CD4-positive, alpha-beta T cell treated with Interleukin-15 for 4 hours (primary cell): ENCODE measurements around the gene SAP30L.

Experiments used
- DNase-seq: peaks from one replicate; pipeline ENCODE4 v3.0.0-alpha.2; 2020; ENCODE audit warnings: low spot score

The SAP30L gene

GRCh38 chr5:154445422-154446194 lies at the start of gene SAP30L:
Gene SAP30L, plus strand, starts transcription at chr5:154445997. Its CDS starts 608 bp downstream, at chr5:154446605.
- DNase-seq: peak; percentile 96

DNA sequence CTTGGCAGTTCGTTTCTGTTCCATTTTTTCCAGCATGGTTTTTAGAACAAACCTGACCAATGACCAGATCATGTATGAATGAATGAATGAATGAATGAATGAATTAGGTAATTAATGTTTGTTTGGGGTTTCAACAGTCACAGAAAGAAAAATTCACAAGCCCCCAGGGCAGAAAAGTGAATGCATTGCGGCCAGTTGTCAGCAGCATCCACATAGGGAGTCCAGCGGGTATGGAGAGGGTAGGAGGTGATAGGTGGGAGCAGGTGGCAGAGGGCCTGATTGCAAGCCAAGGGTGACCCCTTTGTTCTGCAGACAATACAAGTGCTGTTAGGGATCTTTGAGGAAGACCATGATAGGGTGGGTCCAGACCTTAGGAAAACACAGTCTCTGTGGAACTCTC lies 49.7 kb upstream of the SAP30L start:
- DNase-seq: no peak

DNA sequence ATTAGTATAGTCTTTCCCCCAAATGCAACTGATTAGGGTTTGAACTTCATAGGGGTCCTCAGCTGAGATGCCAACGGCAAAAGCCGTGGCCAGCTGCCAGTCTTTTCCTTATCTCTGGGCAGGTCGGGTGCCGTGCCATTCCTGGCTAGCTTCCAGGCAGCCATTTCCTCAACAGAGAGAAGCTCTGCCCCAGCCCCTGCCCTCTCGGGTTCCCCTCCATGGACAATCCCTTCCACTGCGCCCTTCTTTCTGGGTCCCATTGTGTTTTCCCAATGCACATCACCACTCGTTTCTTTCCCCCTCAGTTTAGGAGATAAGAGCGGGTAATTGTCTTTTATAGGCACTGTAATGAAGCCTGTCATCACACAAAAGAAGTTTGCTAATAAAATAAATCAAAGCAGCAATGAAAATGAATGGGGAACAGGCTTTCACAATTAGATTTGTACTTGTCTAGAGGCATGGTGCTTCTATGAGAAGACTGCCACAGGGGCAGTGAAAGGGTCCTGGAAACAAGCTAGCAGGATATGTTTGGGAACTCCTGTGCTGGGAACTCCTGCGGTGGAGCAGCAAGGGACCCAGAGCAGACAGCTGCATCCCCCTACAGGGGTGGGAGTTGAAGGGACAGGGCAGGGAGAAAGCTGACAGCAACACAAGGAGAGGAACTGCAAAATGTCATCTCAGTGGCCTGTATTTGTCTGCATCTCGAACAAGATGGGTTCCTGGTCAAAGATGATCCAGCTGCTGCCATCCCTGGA lies 48.0 kb upstream of the SAP30L start:
- DNase-seq: no peak

DNA sequence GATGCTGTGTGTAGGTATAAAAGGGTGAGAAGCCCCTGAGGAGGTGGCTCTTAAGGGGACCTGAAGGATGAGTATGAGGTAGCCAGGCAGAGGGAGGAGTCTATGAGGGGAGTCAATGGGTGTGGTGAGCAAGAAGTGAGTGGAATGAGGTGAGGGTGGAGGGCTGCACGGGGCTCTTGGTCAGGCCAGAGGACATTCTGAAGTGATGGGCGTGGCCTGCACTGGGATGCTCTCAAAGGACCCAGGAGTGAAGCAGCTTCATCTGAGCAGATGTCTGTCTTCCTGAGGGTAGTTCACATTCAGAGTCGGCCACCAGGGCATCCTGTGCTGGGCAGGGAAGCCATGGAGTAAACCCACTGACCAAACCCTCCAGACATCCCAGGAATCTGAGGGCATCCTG lies 45.1 kb upstream of the SAP30L start:
- no peak for DNase-seq

- DNase-seq: no peak
Observed at GRCh38 chr5:154401355-154401754, 44.4 kb upstream of the SAP30L start.

DNA sequence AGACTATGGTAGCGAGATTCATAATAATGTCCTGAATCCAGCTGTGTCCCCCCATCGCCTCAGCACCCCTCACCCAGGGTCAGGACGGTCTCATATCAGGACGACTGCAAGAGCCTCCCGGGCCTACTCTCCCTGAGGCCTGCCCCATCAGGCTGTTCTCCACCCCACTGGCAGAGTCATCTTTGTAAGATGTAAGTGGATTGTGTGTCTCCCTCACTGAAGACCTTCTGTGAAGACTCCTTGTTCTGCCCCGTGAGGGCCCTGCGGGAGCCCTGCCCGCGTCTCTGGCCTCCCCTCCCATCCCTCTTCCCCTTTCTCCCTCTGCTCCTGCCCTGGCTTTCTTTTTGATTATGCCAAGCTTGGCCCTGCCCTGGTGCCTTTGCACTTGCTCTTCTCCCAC lies 43.9 kb upstream of the SAP30L start:
- DNase-seq: no peak

DNA sequence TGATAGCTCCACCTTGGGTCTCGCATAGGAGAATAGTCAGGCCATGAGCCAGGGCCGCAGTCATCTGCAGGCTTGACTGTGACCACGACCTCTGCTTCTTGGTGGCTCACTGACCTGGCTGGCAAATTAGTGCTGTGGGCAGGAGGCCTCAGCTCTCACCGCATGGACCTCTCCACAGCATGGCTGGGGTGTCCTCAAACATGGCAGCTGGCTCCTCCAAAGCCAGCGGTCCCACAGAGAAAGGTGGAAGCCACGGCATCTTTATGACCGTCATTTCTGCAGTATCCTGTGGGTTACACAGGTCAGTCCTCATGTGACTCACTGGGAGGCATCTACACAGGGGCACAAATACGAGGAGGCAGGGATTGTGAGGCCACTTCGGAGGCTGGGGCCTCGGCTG lies 43.2 kb upstream of the SAP30L start:
- DNase-seq: no peak

DNA sequence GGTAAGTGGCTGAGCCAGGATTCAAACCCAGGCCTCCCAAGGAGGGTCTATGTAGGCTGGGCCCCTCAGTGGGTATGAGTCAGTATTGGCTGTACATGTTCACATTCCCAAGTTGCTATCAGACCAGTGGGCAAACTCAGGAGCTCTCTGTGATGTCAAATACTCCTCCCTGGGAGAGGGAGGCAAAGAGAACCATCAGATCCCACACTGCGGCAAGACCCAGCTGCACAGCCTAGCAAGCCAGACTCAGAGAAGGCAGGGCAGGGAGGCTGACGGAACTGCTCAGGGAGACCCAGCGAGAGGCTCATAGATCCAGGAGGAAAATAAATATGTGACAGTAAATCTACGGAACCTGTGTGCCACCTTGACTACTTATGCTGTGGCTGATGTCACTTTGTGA lies 42.6 kb upstream of the SAP30L start:
- no peak for DNase-seq

- no peak for DNase-seq
Observed at GRCh38 chr5:154403776-154404387, 41.9 kb upstream of the SAP30L start.

- peak; percentile 53 for DNase-seq
Observed at GRCh38 chr5:154405078-154405792, 40.6 kb upstream of the SAP30L start.

DNA sequence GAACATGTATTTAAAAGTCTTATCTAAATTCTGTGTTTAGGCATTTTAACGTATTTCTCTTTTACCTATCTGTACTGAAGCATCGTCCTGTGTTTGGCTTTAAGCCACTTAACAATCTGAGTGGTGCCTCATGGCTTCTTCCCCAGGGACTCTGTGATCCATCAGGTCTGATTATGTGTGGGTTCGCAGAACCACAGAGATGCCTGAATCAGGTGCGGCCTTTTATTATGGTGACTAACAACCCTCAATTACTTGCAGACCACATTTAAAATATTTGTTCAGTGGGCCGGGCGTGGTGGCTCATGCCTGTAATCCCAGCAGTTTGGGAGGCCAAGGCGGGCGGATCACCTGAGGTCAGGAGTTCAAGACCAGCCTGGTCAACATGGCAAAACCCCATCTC lies 39.6 kb upstream of the SAP30L start:
- DNase-seq: no peak

- no peak for DNase-seq
Observed at GRCh38 chr5:154406826-154407225, 39.0 kb upstream of the SAP30L start.

DNA sequence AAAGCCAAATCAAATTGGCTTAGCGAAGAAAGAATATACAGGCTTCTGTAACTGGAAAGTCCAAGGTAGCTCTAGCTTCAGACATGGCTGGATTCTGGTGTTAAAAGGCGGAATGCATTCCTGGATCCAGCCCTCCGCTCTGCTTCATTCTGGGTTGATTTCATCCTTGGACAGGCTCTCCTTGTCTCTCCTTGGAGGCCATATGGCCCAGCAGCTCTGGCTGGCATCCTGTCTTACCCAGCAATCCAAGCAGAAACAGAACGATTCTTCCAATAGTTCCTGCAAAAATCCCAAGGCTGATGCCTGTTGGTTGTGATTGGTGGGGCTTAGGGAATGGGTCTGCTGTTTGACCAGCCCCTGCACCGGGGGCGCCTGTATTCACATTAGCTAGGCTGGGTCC lies 37.0 kb upstream of the SAP30L start:
- no peak for DNase-seq

GRCh38 chr5:154409230-154409840 lies 36.5 kb upstream of the SAP30L start:
- no peak for DNase-seq

DNA sequence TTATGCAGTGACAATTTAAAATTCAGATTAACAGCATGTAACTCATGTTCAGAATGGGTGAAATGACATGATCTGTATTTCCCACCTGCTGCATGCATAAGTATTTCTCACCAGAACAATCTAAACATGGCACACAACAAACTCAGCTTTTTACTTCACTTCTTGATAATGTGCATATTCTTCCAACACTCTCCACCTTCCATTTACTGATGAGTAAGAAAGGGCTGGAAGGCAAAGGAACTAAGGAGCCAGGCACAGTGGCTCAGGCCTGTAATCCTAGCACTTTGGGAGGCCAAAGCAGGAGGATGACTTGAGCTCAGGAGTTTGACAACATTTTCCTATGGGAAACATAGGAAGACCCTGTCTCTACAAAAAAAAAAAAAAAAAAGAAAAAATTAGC lies 35.8 kb upstream of the SAP30L start:
- no peak for DNase-seq

DNA sequence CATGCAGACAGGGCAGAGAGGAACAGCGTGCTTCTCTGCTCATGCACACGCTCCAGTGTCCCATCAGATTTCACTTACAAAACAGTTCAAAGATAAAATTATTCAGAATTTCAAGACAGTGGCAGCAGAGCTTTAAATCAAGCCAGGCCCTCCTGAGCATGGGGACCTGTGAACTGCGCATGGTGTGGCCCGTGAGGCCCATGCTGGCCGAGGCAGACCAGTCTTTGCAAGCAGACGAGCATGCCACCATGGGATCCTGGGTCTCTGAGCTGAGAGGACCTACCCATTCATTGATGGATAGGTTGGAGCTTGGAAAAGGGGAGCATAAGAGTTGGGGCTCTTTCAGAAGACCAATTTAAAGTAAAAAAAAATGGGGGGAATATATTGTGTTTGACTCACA lies 35.0 kb upstream of the SAP30L start:
- DNase-seq: no peak

DNA sequence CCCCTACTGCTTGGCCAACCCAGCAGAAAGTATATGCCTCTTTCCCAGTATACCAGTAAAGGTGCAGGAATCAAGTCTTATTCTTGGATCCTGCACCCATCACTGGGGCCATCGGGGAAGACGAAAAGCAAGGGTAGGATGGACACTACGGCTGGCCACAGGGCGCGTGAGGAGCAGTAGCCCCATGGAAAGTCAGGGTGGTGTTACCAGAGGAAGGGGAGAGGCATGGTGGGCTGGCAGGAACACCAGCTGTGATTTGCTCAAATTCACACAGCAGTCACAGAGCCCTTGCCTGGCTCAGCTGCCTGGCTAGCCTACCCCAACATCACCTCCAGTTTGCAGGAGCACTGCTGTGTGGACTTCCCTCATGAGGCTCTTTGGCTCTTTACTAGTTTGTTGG lies 34.5 kb upstream of the SAP30L start:
- DNase-seq: no peak

GRCh38 chr5:154412316-154412715 lies 33.5 kb upstream of the SAP30L start:
- no peak for DNase-seq

GRCh38 chr5:154412925-154413324 lies 32.9 kb upstream of the SAP30L start:
- DNase-seq: no peak

- DNase-seq: no peak
Observed at GRCh38 chr5:154415114-154415513, 30.7 kb upstream of the SAP30L start.

- no peak for DNase-seq
Observed at GRCh38 chr5:154418344-154418820, 27.4 kb upstream of the SAP30L start.

- DNase-seq: no peak
Observed at GRCh38 chr5:154419236-154419635, 26.6 kb upstream of the SAP30L start.
